Measurements from ENCODE around the gene RPLP2.

RPLP2 gene

GRCh38 chr11:854601-855329 lies 45.0 kb downstream of the RPLP2 start:
- DNase-seq = no peak

- DNase-seq = no peak
Measured at GRCh38 chr11:855330-855674, 45.5 kb downstream of the RPLP2 start.

GRCh38 chr11:855796-856195 lies 46.0 kb downstream of the RPLP2 start:
- DNase-seq = no peak

GRCh38 chr11:856397-856796 lies 46.6 kb downstream of the RPLP2 start:
- no peak for DNase-seq

GRCh38 chr11:858053-858761 lies 48.4 kb downstream of the RPLP2 start:
- DNase-seq = no peak

GRCh38 chr11:858762-859339 lies 49.1 kb downstream of the RPLP2 start:
- DNase-seq = no peak

GRCh38 chr11:859394-860131 lies 49.8 kb downstream of the RPLP2 start:
- DNase-seq = no peak

GRCh38 chr11:860234-861104 lies 50.7 kb downstream of the RPLP2 start:
- no peak for DNase-seq

- no peak for DNase-seq
Measured at GRCh38 chr11:861105-861479, 51.3 kb downstream of the RPLP2 start.

- DNase-seq = no peak
Measured at GRCh38 chr11:862081-862661, 52.4 kb downstream of the RPLP2 start.

Data from NCI-H1930 (cell line).